ENCODE measurements around the gene MCM8.

The MCM8 gene

DNA sequence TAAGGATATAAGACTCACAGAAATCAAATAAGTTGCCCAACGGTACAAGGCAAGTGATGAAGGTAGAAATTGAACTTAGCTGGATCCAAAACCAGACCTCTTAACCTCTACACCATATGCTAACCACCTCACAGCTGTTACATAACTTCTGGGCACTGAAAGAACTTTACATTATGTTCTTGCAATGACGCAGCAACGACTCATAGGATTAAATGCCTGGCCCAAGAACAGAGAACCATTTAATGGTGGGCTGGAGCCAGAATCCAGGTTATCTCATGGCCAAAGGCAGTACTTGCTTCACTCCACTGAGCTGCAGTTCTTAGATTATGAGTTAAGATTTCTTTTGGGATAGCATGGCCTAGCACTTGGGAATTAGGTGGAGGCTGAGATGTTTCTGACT lies 4.5 kb upstream of the MCM8 start:
- no peak for DNase-seq

DNA sequence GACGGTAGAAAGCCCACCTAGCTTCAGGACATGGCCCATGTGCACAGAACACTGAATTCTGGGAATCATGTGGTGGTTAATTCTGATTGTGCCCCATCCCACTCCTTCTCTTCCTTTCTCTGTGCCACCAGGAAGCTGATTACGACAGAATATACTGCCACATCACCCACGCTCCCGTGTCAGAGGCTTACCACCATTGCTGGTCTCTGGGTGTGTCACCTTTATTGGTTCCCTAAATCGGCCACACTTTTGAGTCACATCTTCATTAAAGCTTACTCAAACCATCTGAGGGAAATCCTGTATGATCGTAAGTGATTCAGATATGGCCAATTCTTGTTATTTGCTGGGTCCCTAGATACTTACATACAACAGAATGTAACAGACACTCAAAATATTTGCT lies 3.2 kb upstream of the MCM8 start:
- DNase-seq = no peak

GRCh38 chr20:5949943-5950270 lies 545 bp upstream of the MCM8 start:
- DNase-seq = no peak

DNA sequence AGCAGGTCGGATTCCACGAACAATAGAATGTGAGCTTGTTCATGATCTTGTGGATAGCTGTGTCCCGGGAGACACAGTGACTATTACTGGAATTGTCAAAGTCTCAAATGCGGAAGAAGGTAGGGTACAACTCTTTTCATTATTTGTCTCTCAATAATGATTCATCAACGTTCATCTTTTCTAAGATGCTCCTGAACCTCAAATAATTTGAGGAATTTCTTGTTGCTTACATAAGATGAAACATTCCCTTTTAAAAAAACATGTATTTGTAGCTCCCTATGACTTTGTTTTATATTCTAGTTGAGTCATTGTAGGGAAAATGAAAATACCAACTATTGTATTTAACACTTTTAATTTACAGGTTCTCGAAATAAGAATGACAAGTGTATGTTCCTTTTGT lies 17.0 kb downstream of the MCM8 start:
- DNase-seq = no peak

DNA sequence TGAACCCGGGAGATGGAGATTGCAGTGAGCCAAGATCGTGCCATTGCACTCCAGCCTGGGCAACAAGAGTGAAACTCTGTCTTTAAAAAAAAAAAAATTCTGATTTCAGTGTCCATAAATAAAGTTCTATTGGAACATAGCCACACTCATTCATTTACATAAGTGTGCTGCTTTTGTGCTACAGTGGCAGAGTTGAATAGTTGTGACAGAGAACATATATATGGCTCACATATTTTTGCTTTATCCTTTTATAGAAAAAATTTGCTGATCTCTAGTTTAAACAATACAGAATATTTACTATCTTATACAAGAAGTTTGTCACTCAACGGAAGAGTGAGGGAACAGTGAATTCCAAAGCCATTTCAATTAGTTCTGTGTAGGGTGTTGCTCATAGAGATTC lies 18.0 kb downstream of the MCM8 start:
- DNase-seq = no peak

DNA sequence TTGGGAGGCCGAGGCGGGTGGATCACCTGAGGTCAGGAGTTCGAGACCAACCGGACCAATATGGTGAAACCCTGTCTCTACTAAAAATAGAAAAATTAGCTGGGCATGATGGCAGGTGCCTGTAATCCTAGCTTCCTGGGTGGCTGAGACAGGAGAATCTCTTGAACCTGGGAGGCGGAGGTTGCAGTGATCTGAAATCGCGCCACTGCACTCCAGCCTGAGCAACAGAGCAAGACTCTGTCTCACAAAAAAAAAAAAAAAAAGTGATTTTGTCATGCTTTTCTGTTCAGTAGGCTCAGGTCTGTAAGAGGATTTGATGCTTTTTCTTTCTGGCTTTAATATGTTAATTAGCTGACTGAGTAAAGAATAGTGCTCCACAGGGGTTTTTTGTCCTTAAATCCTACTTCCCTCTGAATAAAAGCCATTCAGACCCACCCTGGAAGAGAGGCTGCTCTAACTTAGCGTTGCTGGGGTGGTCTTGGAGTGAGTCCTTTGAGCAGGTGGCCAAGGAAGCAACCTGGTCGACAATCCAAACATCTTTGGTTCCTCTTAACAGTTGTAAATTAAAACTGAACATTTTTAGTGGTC lies 19.0 kb downstream of the MCM8 start:
- DNase-seq = no peak

- DNase-seq = no peak
These were observed 19.5 kb downstream of the MCM8 start for GRCh38 chr20:5969940-5970339.

- no peak for DNase-seq
These were observed 19.9 kb downstream of the MCM8 start for GRCh38 chr20:5970381-5970780.

- no peak for DNase-seq
These were observed 20.8 kb downstream of the MCM8 start for GRCh38 chr20:5971203-5971602.

DNA sequence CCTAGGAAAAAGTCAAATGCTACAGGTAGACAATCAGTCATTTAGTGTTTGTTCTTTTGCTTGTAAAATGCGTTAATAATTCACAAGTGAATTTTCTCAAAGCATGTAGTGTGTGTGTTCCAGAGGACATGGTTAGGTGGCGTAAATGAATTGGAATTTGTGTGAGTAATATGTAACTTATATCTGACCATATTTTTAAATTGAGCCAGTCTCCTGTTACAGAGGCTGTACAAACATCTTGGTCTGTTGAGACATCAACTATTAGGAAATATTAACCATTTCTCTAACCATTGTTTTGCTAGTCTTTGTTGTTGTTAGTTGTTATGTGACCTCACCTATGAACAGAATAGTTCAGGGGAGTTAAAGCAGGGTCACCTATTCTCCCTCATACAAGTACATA lies 22.7 kb downstream of the MCM8 start:
- DNase-seq = no peak

GRCh38 chr20:5973971-5974370 lies 23.5 kb downstream of the MCM8 start:
- no peak for DNase-seq

GRCh38 chr20:5974531-5974930 lies 24.1 kb downstream of the MCM8 start:
- DNase-seq = no peak

- no peak for DNase-seq
These were observed 25.3 kb downstream of the MCM8 start for GRCh38 chr20:5975778-5976177.

DNA sequence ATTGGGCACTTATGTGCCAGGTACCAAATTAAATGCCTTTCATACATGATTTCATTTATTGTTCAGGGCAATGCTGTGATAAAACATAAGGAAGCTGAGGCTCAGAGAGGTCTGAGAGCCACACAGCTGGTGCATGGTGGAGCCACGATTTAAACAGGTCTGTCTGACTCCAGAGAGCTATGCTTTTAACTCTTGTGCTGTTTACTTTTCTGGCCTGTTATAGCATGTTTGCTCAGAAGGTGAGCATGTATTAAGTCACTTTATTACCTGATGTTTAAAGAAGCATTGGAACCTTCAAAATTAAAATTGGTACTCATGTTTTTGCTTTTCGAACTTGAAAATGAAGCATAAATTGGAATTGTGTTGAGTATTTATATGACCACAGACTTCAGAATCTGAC lies 26.8 kb downstream of the MCM8 start:
- DNase-seq = no peak

GRCh38 chr20:5977975-5978374 lies 27.5 kb downstream of the MCM8 start:
- no peak for DNase-seq

GRCh38 chr20:5979801-5980200 lies 29.3 kb downstream of the MCM8 start:
- DNase-seq = no peak

DNA sequence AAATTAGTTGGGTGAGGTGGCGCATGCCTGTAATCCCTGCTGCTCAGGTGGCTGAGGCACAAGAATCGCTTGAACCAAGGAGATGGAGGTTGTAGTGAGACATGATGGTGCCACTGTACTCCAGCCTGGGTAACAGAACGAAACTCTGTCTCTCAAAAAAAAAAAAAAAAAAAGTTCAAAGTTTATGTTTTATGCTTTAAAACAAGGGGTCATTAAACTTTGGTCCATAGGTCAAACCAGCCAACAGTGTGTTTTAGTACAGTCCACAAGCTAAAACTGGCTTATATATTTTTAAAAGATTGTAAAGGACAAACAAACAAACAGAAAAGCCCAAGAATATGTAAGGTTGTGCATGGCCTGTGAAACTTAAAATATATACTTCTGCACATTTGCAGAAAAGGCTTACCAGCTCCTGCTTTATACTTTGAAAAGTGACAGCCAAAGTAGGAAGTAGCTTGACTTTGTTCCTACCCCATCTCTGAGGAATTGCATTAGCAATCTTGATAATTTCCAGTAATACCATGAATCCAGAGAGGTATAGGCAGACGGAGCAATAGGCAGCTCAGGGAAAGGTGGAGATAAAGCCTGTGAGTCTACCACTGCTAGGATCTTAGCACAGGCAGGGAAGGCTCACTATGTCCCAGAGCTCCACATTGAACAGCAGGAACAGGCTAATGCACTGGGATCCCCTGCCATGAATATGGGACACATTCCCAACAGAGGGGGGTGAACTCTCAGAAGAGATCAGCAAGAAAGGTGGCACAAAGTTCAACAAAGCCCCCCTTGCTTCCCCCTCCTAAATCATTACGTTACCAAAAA lies 30.5 kb downstream of the MCM8 start:
- no peak for DNase-seq

DNA sequence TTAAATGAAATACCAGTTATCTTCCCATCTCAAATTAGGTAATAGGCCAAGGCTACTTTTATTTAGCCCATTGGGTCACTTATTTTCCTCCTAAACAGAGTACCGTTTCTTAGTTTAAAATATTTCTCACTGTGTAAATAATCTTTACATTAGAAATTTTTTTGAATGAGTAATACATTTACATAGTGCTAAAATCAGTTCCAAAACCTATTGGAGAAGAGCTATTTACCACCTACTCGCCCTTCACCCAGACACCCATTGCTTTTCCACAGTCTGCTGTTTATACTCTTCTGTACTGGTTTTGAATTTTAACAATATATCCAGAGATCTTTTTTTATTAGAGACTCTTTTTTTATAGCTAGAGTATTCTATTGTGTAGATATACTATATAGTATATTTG lies 36.9 kb downstream of the MCM8 start:
- DNase-seq = no peak

GRCh38 chr20:5989539-5989938 lies 39.1 kb downstream of the MCM8 start:
- no peak for DNase-seq

DNA sequence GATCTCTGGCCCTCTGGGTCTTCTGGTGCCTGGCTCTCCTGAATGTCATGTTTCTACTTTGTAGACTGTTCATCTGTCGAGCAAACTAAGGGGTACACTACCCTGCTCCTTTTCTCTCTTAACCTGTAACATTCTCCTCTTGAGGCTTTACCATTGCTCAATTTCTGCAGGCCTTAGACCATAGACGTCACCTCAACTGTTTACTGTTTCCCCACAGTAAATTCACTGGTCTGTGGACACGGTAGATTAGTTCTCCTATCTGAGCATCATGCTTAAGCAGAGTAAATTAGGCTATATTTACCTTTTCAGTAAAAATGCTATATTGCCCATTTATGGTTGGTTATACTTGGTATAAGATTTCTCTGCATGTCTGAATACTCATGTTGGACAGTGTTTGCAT lies 40.5 kb downstream of the MCM8 start:
- DNase-seq = no peak

DNA sequence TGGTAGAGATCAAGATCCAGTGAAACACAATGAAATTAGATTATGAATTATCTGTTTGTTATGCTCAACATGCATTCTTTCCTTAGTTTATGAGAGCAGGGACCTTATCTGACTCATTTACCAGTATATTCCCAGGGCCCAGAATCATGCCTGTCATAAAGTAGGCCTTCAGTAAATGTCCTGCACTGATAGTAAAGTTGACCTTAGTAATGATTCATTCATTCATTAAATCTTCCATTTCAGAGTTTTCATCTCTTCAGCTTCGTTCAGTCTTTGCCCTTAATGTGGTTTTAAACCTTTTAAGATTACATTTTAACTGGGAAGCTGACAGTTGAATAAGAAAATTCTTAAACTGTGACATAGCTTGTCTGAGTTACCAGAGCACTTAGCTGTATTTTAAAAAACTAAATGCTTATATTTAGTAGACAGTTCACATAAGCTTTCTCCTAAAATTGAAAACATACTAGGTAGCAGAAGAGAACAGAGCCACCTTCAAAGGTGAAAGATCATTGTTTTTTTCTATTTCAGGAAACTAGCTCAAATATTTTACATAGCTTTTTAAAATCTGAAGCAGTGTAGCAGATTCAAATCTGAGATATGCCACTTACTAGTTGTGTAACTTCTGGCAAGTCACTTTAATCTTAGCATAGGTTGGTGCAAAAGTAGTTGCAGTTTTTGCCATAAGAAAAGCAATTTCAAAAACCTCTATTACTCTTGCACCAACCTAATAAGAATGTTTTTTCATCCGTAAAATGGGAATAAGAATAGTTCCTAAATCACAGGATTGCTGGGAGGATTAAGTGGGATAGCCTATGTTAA lies 41.4 kb downstream of the MCM8 start:
- no peak for DNase-seq

DNA sequence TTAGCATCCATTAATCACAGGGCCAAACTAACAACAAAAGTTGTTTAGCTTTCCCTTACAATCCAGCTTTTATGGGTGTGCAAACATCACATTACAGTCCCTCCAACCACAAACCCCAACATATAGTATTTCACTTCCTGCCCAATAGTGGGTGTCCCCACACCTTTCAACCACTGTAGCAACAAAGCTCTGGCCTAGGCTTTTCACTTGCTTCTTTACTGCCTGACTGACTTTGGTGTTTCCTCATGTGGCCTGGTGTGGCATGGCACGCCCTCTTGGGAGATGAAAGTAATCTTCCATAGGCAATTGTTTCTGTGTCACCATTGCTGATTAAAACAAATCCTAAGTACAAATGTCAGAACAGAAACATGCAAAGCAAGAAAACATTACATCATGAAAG lies 46.3 kb downstream of the MCM8 start:
- DNase-seq = no peak

GRCh38 chr20:5999783-6000182 lies 49.3 kb downstream of the MCM8 start:
- DNase-seq = no peak

- DNase-seq = no peak
These were observed 50.4 kb downstream of the MCM8 start for GRCh38 chr20:6000871-6001270.

All from right kidney (tissue), 1 donor.